ACC112 (cell line): ENCODE data around the gene FBXO2.
A peak's percentile ranks its signal among the peaks of the same experiment; 100 is the strongest.

Source experiments
- H2AFZ ChIP-seq: fragments of 200-600 bp; sonication (generic); one replicate; pipeline ENCODE4 v1.6.0; 2017; ENCODE audit warnings: antibody characterized with exemption, low read length; ENCODE audit not compliant: unreplicated experiment
- H3K27ac ChIP-seq: fragments of 200-600 bp; sonication (generic); 2 replicates; pipeline ENCODE4 v1.5.1; 2014; ENCODE audit warnings: low read depth, mild to moderate bottlenecking, antibody characterized with exemption, low read length, moderate library complexity
- H3K27me3 ChIP-seq: fragments of 200-600 bp; sonication (generic); 2 replicates; pipeline ENCODE4 v1.6.1; 2014; ENCODE audit warnings: mild to moderate bottlenecking, antibody characterized with exemption, low read length, moderate library complexity, mixed read lengths; ENCODE audit not compliant: insufficient read depth
- H3K36me3 ChIP-seq: fragments of 200-600 bp; sonication (generic); 2 replicates; pipeline ENCODE4 v1.6.1; 2016; ENCODE audit warnings: mild to moderate bottlenecking, antibody characterized with exemption, low read length, moderate library complexity, mixed read lengths; ENCODE audit not compliant: insufficient read depth
- H3K4me1 ChIP-seq: fragments of 200-600 bp; sonication (generic); one replicate; pipeline ENCODE4 v1.6.1; 2016; ENCODE audit warnings: low read length, mixed read lengths; ENCODE audit not compliant: insufficient read depth, unreplicated experiment, control insufficient read depth
- H3K4me3 ChIP-seq: fragments of 200-600 bp; sonication (generic); 2 replicates; pipeline ENCODE4 v1.5.1; 2014; ENCODE audit warnings: mild to moderate bottlenecking, low read depth, low read length
- H3K79me2 ChIP-seq: fragments of 200-600 bp; sonication (generic); one replicate; pipeline ENCODE4 v1.6.0; 2016; ENCODE audit warnings: low read length; ENCODE audit not compliant: control insufficient read depth, unreplicated experiment, insufficient read depth

Gene FBXO2

GRCh38 chr1:11693024-11693590, 38.9 kb upstream of the FBXO2 start:
- H3K4me3 ChIP-seq: peak overlapping the region; percentile 23; the same call in 1 of the 2 replicates
- H2AFZ ChIP-seq: no peak overlapping the region
- H3K79me2 ChIP-seq: no peaks in the 10 kb centered on the region
- H3K27me3 ChIP-seq: peaks cover 39% of the 10 kb centered on the region
- no peaks in the 10 kb centered on the region for H3K36me3 ChIP-seq
- no peak overlapping the region for H3K27ac ChIP-seq
- H3K4me1 ChIP-seq: peaks cover 15% of the 10 kb centered on the region

- H3K27ac ChIP-seq: no peak overlapping the region
- H3K4me1 ChIP-seq: peaks cover 15% of the 10 kb centered on the region
- H3K36me3 ChIP-seq: no peaks in the 10 kb centered on the region
- H2AFZ ChIP-seq: no peak overlapping the region
- peaks cover 39% of the 10 kb centered on the region for H3K27me3 ChIP-seq
- no peaks in the 10 kb centered on the region for H3K79me2 ChIP-seq
- H3K4me3 ChIP-seq: peak overlapping the region; percentile 59
Measured at GRCh38 chr1:11691928-11692711, 37.9 kb upstream of the FBXO2 start.

- no peak within 1 kb of the TSS for H3K27ac ChIP-seq
- no peaks in the 10 kb centered on the region for H3K79me2 ChIP-seq
- H3K36me3 ChIP-seq: no peaks in the 10 kb centered on the region
- H3K4me3 ChIP-seq: peak within 1 kb of the TSS; percentile 59
- H3K27me3 ChIP-seq: peaks cover 39% of the 10 kb centered on the region
- H3K4me1 ChIP-seq: peaks cover 15% of the 10 kb centered on the region
- no peak within 1 kb of the TSS for H2AFZ ChIP-seq
Measured at GRCh38 chr1:11691302-11691914, 37.2 kb upstream of the FBXO2 start, which contains the start of gene DRAXIN. Gene DRAXIN (plus strand): TSS chr1:11691710. CDS start chr1:11706259, 14,549 bp downstream.

- H3K4me1 ChIP-seq: peaks cover 15% of the 10 kb centered on the region
- no peak overlapping the region for H3K27ac ChIP-seq
- H3K79me2 ChIP-seq: no peaks in the 10 kb centered on the region
- H2AFZ ChIP-seq: no peak overlapping the region
- H3K27me3 ChIP-seq: peaks cover 39% of the 10 kb centered on the region
- peak overlapping the region; percentile 59 for H3K4me3 ChIP-seq
- H3K36me3 ChIP-seq: no peaks in the 10 kb centered on the region
Measured at GRCh38 chr1:11690397-11691301, 36.4 kb upstream of the FBXO2 start.

- no peaks in the 10 kb centered on the region for H3K36me3 ChIP-seq
- no peak overlapping the region for H3K27ac ChIP-seq
- H3K4me1 ChIP-seq: peaks cover 12% of the 10 kb centered on the region
- H3K27me3 ChIP-seq: peaks cover 39% of the 10 kb centered on the region
- H3K79me2 ChIP-seq: no peaks in the 10 kb centered on the region
- no peak overlapping the region for H2AFZ ChIP-seq
- no peak overlapping the region for H3K4me3 ChIP-seq
Measured at GRCh38 chr1:11688506-11688905, 34.3 kb upstream of the FBXO2 start.

- no peaks in the 10 kb centered on the region for H3K79me2 ChIP-seq
- H3K4me1 ChIP-seq: peaks cover 9% of the 10 kb centered on the region
- H3K4me3 ChIP-seq: no peak overlapping the region
- no peak overlapping the region for H3K27ac ChIP-seq
- H3K36me3 ChIP-seq: no peaks in the 10 kb centered on the region
- no peak overlapping the region for H2AFZ ChIP-seq
- peaks cover 14% of the 10 kb centered on the region for H3K27me3 ChIP-seq
Measured at GRCh38 chr1:11685210-11685752, 31.1 kb upstream of the FBXO2 start.

GRCh38 chr1:11684070-11684469, 29.8 kb upstream of the FBXO2 start:
- H3K79me2 ChIP-seq: no peaks in the 10 kb centered on the region
- no peak overlapping the region for H2AFZ ChIP-seq
- H3K27me3 ChIP-seq: 0 out of 2 replicates have a peak, but pooled peaks cover 4% of the 10 kb centered on the region
- no peak overlapping the region for H3K4me3 ChIP-seq
- H3K27ac ChIP-seq: no peak overlapping the region
- peaks cover 9% of the 10 kb centered on the region for H3K4me1 ChIP-seq
- H3K36me3 ChIP-seq: no peaks in the 10 kb centered on the region

- Histone ChIP-seq H3K4me1 (peaks cover 9% of the 10 kb centered on the region), H3K36me3 (no peaks in the 10 kb centered on the region), H3K27ac (no peak overlapping the region), H3K79me2 (no peaks in the 10 kb centered on the region), H3K4me3 (no peak overlapping the region), H3K27me3 (no peaks in the 10 kb centered on the region), H2AFZ (no peak overlapping the region)
Measured at GRCh38 chr1:11682799-11683198, 28.6 kb upstream of the FBXO2 start.

- H3K4me3 ChIP-seq: no peak overlapping the region
- no peaks in the 10 kb centered on the region for H3K36me3 ChIP-seq
- no peak overlapping the region for H3K27ac ChIP-seq
- H2AFZ ChIP-seq: no peak overlapping the region
- H3K4me1 ChIP-seq: peaks cover 9% of the 10 kb centered on the region
- no peaks in the 10 kb centered on the region for H3K27me3 ChIP-seq
- H3K79me2 ChIP-seq: no peaks in the 10 kb centered on the region
Measured at GRCh38 chr1:11682287-11682771, 28.1 kb upstream of the FBXO2 start.
